A673 (cell line): Measurements from ENCODE around the gene NUP50.

Experiments used
- CTCF ChIP-seq: fragments of 300-800, 200-600 bp; sonication (generic); conservative IDR thresholded peaks from 2 replicates; pipeline ENCODE4 v1.5.1; 2017; ENCODE audit warnings: low read depth, mild to moderate bottlenecking, antibody characterized with exemption, low read length, moderate library complexity, mixed read lengths
- EZH2 ChIP-seq: fragments of 200-600 bp; sonication (generic); IDR thresholded peaks from 2 replicates; pipeline ENCODE4 v1.6.1; 2017; ENCODE audit warnings: borderline replicate concordance, low read depth, mild to moderate bottlenecking, mixed read lengths, antibody characterized with exemption, low read length; ENCODE audit not compliant: poor library complexity, severe bottlenecking

- TF ChIP-seq CTCF: no peak
- TF ChIP-seq EZH2: no peak
Observed at GRCh38 chr22:45216133-45217003, 52.6 kb downstream of the NUP50 start.
